Neural cell (in vitro differentiated cells): Measurements from ENCODE around the gene TOGARAM2.

Experiments used
- EZH2 ChIP-seq: fragments of 200-600, 300-800 bp; shearing (Covaris generic), sonication (generic); IDR thresholded peaks from 2 replicates; pipeline ENCODE4 v1.6.1; 2014; ENCODE audit warnings: antibody characterized with exemption, low read length, borderline replicate concordance, mild to moderate bottlenecking; ENCODE audit not compliant: insufficient read depth, poor library complexity, severe bottlenecking
- MXI1 ChIP-seq: fragments of 450-650 bp; conservative IDR thresholded peaks from 2 replicates; pipeline ENCODE4 v1.6.1; 2014; ENCODE audit warnings: antibody characterized with exemption, mild to moderate bottlenecking; ENCODE audit not compliant: poor library complexity, severe bottlenecking
- SMC3 ChIP-seq: fragments of 450-650 bp; conservative IDR thresholded peaks from 2 replicates; pipeline ENCODE4 v1.6.1; 2014; ENCODE audit warnings: antibody characterized with exemption, mild to moderate bottlenecking, moderate library complexity; ENCODE audit not compliant: poor library complexity
- TF ChIP-seq, protein P1 (sequence below): fragments of 450-650 bp; IDR thresholded peaks from 2 replicates; pipeline ENCODE4 v1.5.1; 2014; ENCODE audit warnings: antibody characterized with exemption, mild to moderate bottlenecking, moderate library complexity; ENCODE audit not compliant: poor library complexity, severe bottlenecking
- TF ChIP-seq, protein P2 (sequence below): IDR thresholded peaks from 2 replicates; pipeline ENCODE4 v1.6.1; 2012; ENCODE audit warnings: borderline replicate concordance

DNA sequence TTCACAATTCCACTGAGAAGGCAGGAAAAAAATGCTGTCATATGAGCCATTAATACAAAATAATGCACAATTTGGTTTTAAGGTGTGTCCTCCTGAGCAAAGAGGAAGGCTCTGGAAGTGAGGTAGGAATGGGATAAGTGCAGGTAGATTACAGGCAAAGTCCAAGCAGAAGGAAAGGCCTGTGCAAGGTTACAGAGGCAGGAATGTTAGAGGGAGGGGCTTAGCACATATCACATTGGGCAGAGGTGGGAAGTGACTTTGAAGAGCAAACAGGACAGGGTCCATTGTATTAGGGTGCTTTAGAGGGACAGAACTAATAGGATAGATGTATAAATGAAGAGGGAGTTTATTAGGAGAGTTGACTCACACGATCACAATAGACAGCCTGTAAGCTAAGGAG is 119.5 kb downstream of the TOGARAM2 start:
- TF ChIP-seq, protein P1, sequence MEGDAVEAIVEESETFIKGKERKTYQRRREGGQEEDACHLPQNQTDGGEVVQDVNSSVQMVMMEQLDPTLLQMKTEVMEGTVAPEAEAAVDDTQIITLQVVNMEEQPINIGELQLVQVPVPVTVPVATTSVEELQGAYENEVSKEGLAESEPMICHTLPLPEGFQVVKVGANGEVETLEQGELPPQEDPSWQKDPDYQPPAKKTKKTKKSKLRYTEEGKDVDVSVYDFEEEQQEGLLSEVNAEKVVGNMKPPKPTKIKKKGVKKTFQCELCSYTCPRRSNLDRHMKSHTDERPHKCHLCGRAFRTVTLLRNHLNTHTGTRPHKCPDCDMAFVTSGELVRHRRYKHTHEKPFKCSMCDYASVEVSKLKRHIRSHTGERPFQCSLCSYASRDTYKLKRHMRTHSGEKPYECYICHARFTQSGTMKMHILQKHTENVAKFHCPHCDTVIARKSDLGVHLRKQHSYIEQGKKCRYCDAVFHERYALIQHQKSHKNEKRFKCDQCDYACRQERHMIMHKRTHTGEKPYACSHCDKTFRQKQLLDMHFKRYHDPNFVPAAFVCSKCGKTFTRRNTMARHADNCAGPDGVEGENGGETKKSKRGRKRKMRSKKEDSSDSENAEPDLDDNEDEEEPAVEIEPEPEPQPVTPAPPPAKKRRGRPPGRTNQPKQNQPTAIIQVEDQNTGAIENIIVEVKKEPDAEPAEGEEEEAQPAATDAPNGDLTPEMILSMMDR: no peak
- TF ChIP-seq EZH2 (no peak), SMC3 (no peak), MXI1 (no peak)
- TF ChIP-seq, protein P2, sequence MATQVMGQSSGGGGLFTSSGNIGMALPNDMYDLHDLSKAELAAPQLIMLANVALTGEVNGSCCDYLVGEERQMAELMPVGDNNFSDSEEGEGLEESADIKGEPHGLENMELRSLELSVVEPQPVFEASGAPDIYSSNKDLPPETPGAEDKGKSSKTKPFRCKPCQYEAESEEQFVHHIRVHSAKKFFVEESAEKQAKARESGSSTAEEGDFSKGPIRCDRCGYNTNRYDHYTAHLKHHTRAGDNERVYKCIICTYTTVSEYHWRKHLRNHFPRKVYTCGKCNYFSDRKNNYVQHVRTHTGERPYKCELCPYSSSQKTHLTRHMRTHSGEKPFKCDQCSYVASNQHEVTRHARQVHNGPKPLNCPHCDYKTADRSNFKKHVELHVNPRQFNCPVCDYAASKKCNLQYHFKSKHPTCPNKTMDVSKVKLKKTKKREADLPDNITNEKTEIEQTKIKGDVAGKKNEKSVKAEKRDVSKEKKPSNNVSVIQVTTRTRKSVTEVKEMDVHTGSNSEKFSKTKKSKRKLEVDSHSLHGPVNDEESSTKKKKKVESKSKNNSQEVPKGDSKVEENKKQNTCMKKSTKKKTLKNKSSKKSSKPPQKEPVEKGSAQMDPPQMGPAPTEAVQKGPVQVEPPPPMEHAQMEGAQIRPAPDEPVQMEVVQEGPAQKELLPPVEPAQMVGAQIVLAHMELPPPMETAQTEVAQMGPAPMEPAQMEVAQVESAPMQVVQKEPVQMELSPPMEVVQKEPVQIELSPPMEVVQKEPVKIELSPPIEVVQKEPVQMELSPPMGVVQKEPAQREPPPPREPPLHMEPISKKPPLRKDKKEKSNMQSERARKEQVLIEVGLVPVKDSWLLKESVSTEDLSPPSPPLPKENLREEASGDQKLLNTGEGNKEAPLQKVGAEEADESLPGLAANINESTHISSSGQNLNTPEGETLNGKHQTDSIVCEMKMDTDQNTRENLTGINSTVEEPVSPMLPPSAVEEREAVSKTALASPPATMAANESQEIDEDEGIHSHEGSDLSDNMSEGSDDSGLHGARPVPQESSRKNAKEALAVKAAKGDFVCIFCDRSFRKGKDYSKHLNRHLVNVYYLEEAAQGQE: no peak
